HEK293 (cell line): ENCODE data around the gene DMD.

ENCODE experiments used
- HOXA7 ChIP-seq: sonication (generic); formaldehyde crosslinking; IDR thresholded peaks from 2 replicates; pipeline ENCODE4 v1.8.1; 2022; ENCODE audit warnings: missing genetic modification reagents, borderline replicate concordance
- TCF7L2 ChIP-seq: IDR thresholded peaks from 2 replicates; pipeline ENCODE4 v1.6.1; 2011; ENCODE audit warnings: low read depth, mild to moderate bottlenecking, inconsistent platforms, low read length, moderate library complexity, borderline replicate concordance
- ZEB2 ChIP-seq: fragments of 450-650 bp; formaldehyde crosslinking; IDR thresholded peaks from 2 replicates; pipeline ENCODE4 v1.5.1; 2016; ENCODE audit warnings: missing biosample characterization, missing genetic modification characterization
- ZFP3 ChIP-seq: fragments of 450-650 bp; formaldehyde crosslinking; IDR thresholded peaks from 2 replicates; pipeline ENCODE4 v1.5.1; 2016; ENCODE audit warnings: low read depth, missing biosample characterization, missing genetic modification characterization
- ZFP37 ChIP-seq: fragments of 450-650 bp; formaldehyde crosslinking; IDR thresholded peaks from 2 replicates; pipeline ENCODE4 v1.5.1; 2016; ENCODE audit warnings: missing biosample characterization, missing genetic modification characterization
- ZFP41 ChIP-seq: fragments of 450-650 bp; formaldehyde crosslinking; IDR thresholded peaks from 2 replicates; pipeline ENCODE4 v1.5.1; 2016; ENCODE audit warnings: missing biosample characterization, missing genetic modification characterization, borderline replicate concordance
- ZNF140 ChIP-seq: fragments of 450-650 bp; formaldehyde crosslinking; IDR thresholded peaks from 2 replicates; pipeline ENCODE4 v1.5.1; 2016; ENCODE audit warnings: missing biosample characterization, missing genetic modification characterization
- ZNF155 ChIP-seq: fragments of 450-650 bp; formaldehyde crosslinking; IDR thresholded peaks from 2 replicates; pipeline ENCODE4 v1.5.1; 2016; ENCODE audit warnings: missing biosample characterization, missing genetic modification characterization
- ZNF549 ChIP-seq: fragments of 450-650 bp; IDR thresholded peaks from 2 replicates; pipeline ENCODE4 v1.5.1; 2018; ENCODE audit warnings: missing biosample characterization, missing genetic modification characterization, mild to moderate bottlenecking, inconsistent platforms, moderate library complexity
- ZNF654 ChIP-seq: fragments of 450-650 bp; formaldehyde crosslinking; IDR thresholded peaks from 2 replicates; pipeline ENCODE4 v1.5.1; 2016; ENCODE audit warnings: low read depth, missing biosample characterization, missing genetic modification characterization
- ZNF791 ChIP-seq: fragments of 450-650 bp; formaldehyde crosslinking; IDR thresholded peaks from 2 replicates; pipeline ENCODE4 v1.5.1; 2016; ENCODE audit warnings: missing biosample characterization, missing genetic modification characterization
- TF ChIP-seq, protein P1 (sequence below): fragments of 450-650 bp; formaldehyde crosslinking; IDR thresholded peaks from 2 replicates; pipeline ENCODE4 v1.5.1; 2016; ENCODE audit warnings: missing biosample characterization, missing genetic modification characterization
- TF ChIP-seq, protein P2 (sequence below): fragments of 450-650 bp; formaldehyde crosslinking; IDR thresholded peaks from 2 replicates; pipeline ENCODE4 v1.5.1; 2016; ENCODE audit warnings: missing biosample characterization, missing genetic modification characterization
- TF ChIP-seq, protein P3 (sequence below): fragments of 450-650 bp; formaldehyde crosslinking; IDR thresholded peaks from 2 replicates; pipeline ENCODE4 v1.5.1; 2016; ENCODE audit warnings: missing biosample characterization, missing genetic modification characterization, low read depth

DNA sequence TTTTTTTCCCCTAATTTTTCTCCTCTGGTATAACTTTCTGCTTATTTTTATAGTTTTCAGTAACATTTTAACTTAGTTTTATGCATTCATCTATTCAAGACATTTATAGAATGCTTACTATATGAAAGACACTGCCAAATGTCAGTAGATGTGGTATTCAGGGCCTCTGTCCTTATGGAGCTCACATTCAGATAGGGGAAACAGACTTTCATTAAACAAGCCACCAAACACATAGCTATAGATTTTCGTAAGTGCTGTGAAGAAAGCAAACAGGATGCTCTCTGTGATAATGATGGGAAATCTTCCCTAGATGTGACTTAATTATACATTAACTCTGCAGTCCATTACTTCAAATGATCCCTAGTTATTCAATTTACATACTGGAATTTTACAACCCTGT lies 1777.5 kb downstream of the DMD start:
- no peak for TF ChIP-seq ZNF155 (tag by site-specific recombination)
- TF ChIP-seq, protein P1, sequence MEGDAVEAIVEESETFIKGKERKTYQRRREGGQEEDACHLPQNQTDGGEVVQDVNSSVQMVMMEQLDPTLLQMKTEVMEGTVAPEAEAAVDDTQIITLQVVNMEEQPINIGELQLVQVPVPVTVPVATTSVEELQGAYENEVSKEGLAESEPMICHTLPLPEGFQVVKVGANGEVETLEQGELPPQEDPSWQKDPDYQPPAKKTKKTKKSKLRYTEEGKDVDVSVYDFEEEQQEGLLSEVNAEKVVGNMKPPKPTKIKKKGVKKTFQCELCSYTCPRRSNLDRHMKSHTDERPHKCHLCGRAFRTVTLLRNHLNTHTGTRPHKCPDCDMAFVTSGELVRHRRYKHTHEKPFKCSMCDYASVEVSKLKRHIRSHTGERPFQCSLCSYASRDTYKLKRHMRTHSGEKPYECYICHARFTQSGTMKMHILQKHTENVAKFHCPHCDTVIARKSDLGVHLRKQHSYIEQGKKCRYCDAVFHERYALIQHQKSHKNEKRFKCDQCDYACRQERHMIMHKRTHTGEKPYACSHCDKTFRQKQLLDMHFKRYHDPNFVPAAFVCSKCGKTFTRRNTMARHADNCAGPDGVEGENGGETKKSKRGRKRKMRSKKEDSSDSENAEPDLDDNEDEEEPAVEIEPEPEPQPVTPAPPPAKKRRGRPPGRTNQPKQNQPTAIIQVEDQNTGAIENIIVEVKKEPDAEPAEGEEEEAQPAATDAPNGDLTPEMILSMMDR, result no peak
- TF ChIP-seq ZNF549 (tag by site-specific recombination), result no peak
- TF ChIP-seq ZNF791 (tag by site-specific recombination), result no peak
- no peak for TF ChIP-seq ZNF140
- no peak for TF ChIP-seq ZFP3
- TF ChIP-seq ZEB2 (tag by site-specific recombination), result no peak
- TF ChIP-seq ZFP41 (tag by site-specific recombination), result no peak
- no peak for TF ChIP-seq ZNF654
- TF ChIP-seq TCF7L2, result no peak; the same call in 1 of the 2 replicates
- TF ChIP-seq, protein P2, sequence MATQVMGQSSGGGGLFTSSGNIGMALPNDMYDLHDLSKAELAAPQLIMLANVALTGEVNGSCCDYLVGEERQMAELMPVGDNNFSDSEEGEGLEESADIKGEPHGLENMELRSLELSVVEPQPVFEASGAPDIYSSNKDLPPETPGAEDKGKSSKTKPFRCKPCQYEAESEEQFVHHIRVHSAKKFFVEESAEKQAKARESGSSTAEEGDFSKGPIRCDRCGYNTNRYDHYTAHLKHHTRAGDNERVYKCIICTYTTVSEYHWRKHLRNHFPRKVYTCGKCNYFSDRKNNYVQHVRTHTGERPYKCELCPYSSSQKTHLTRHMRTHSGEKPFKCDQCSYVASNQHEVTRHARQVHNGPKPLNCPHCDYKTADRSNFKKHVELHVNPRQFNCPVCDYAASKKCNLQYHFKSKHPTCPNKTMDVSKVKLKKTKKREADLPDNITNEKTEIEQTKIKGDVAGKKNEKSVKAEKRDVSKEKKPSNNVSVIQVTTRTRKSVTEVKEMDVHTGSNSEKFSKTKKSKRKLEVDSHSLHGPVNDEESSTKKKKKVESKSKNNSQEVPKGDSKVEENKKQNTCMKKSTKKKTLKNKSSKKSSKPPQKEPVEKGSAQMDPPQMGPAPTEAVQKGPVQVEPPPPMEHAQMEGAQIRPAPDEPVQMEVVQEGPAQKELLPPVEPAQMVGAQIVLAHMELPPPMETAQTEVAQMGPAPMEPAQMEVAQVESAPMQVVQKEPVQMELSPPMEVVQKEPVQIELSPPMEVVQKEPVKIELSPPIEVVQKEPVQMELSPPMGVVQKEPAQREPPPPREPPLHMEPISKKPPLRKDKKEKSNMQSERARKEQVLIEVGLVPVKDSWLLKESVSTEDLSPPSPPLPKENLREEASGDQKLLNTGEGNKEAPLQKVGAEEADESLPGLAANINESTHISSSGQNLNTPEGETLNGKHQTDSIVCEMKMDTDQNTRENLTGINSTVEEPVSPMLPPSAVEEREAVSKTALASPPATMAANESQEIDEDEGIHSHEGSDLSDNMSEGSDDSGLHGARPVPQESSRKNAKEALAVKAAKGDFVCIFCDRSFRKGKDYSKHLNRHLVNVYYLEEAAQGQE, result no peak
- TF ChIP-seq, protein P3, sequence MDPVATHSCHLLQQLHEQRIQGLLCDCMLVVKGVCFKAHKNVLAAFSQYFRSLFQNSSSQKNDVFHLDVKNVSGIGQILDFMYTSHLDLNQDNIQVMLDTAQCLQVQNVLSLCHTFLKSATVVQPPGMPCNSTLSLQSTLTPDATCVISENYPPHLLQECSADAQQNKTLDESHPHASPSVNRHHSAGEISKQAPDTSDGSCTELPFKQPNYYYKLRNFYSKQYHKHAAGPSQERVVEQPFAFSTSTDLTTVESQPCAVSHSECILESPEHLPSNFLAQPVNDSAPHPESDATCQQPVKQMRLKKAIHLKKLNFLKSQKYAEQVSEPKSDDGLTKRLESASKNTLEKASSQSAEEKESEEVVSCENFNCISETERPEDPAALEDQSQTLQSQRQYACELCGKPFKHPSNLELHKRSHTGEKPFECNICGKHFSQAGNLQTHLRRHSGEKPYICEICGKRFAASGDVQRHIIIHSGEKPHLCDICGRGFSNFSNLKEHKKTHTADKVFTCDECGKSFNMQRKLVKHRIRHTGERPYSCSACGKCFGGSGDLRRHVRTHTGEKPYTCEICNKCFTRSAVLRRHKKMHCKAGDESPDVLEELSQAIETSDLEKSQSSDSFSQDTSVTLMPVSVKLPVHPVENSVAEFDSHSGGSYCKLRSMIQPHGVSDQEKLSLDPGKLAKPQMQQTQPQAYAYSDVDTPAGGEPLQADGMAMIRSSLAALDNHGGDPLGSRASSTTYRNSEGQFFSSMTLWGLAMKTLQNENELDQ (tag by site-specific recombination), result no peak
- no peak for TF ChIP-seq HOXA7
- TF ChIP-seq ZFP37, result no peak
